Osteocyte (in vitro differentiated cells): ENCODE results near the gene HBA1. TPM values are rescaled to one million over a fixed set of nuclear protein-coding genes. Genes with fewer than 3 reads are reported as not detected.
"Not testable (repeated sequence)": the region's sequence is repeated elsewhere in the genome, so short reads cannot be mapped to it uniquely, and the experiment has no call there.

Experiments
- DNase-seq: peaks from one replicate; pipeline ENCODE4 v3.0.0; 2021; ENCODE audit warnings: mixed read lengths; ENCODE audit not compliant: unreplicated experiment; ENCODE audit errors: extremely low spot score
- H3K27ac Mint-ChIP-seq: one replicate; pipeline ENCODE4 v1.8.0; 2021; ENCODE audit warnings: mild to moderate bottlenecking, mixed read lengths; ENCODE audit not compliant: unreplicated experiment
- H3K27me3 Mint-ChIP-seq: one replicate; pipeline ENCODE4 v1.8.0; 2021; ENCODE audit warnings: mixed read lengths; ENCODE audit not compliant: unreplicated experiment
- H3K36me3 Mint-ChIP-seq: one replicate; pipeline ENCODE4 v1.8.0; 2021; ENCODE audit warnings: mixed read lengths; ENCODE audit not compliant: unreplicated experiment
- H3K4me1 Mint-ChIP-seq: one replicate; pipeline ENCODE4 v1.8.0; 2021; ENCODE audit warnings: mixed read lengths; ENCODE audit not compliant: unreplicated experiment
- H3K4me3 Mint-ChIP-seq: one replicate; pipeline ENCODE4 v1.8.0; 2021; ENCODE audit warnings: mild to moderate bottlenecking, moderate library complexity, mixed read lengths; ENCODE audit not compliant: unreplicated experiment
- H3K9me3 Mint-ChIP-seq: one replicate; pipeline ENCODE4 v1.8.0; 2021; ENCODE audit warnings: mixed read lengths; ENCODE audit not compliant: unreplicated experiment
- CTCF ChIP-seq: fragments of 200-600 bp; sonication (generic); IDR thresholded peaks from 2 replicates; pipeline ENCODE4 v1.5.0; 2021; ENCODE audit warnings: antibody characterized with exemption, mild to moderate bottlenecking, moderate library complexity
- total RNA-seq: library from RNA; stranded (reverse); gene quantifications from 2 replicates; pipeline ENCODE4 v1.2.1, GENCODE V29; 2021

The HBA1 gene
- total RNA-seq, 1 donor from 2014 or later, result not detected

- H3K4me3 Mint-ChIP-seq, result peak overlapping the region; percentile 66
- H3K4me1 Mint-ChIP-seq, result peaks cover 9% of the 10 kb centered on the region
- no peak overlapping the region for H3K27ac Mint-ChIP-seq
- no peak for DNase-seq
- peaks cover 25% of the 10 kb centered on the region for H3K27me3 Mint-ChIP-seq
- no peak for TF ChIP-seq CTCF
- no peaks in the 10 kb centered on the region for H3K9me3 Mint-ChIP-seq
- H3K36me3 Mint-ChIP-seq, result no peaks in the 10 kb centered on the region
Measured at GRCh38 chr16:154217-155030, 22.1 kb upstream of the HBA1 start.

- Mint-ChIP-seq H3K27ac (no peak overlapping the region), H3K4me1 (peaks cover 5% of the 10 kb centered on the region), H3K36me3 (no peaks in the 10 kb centered on the region), H3K4me3 (peak overlapping the region; percentile 66), H3K27me3 (peaks cover 27% of the 10 kb centered on the region), H3K9me3 (no peaks in the 10 kb centered on the region)
- no peak for TF ChIP-seq CTCF
- DNase-seq, result no peak
Measured at GRCh38 chr16:155031-155398, 21.5 kb upstream of the HBA1 start.

GRCh38 chr16:159136-159849, 17.2 kb upstream of the HBA1 start:
- DNase-seq, result no peak
- TF ChIP-seq CTCF, result no peak
- Mint-ChIP-seq H3K27me3 (peaks cover 28% of the 10 kb centered on the region), H3K27ac (no peak overlapping the region), H3K9me3 (no peaks in the 10 kb centered on the region), H3K36me3 (no peaks in the 10 kb centered on the region), H3K4me1 (peaks cover 5% of the 10 kb centered on the region), H3K4me3 (no peak overlapping the region)

GRCh38 chr16:160242-160641, 16.2 kb upstream of the HBA1 start:
- DNase-seq, H3K9me3 Mint-ChIP-seq, H3K4me3 Mint-ChIP-seq, H3K36me3 Mint-ChIP-seq, H3K4me1 Mint-ChIP-seq, H3K27ac Mint-ChIP-seq: not testable (repeated sequence)
- H3K27me3 Mint-ChIP-seq, result peaks cover 23% of the 10 kb centered on the region

GRCh38 chr16:160691-161190, 15.7 kb upstream of the HBA1 start:
- H3K36me3 Mint-ChIP-seq, result no peaks in the 10 kb centered on the region
- TF ChIP-seq CTCF, result no peak
- no peak for DNase-seq
- H3K27ac Mint-ChIP-seq, result no peak overlapping the region
- H3K9me3 Mint-ChIP-seq, result no peaks in the 10 kb centered on the region
- peaks cover 23% of the 10 kb centered on the region for H3K27me3 Mint-ChIP-seq
- H3K4me1 Mint-ChIP-seq, result peaks cover 6% of the 10 kb centered on the region
- no peak overlapping the region for H3K4me3 Mint-ChIP-seq
